DMS153 treated with DMSO at 0.1 percent for 48 hours (cell line): ENCODE measurements around the gene STT3B.
"Not testable (repeated sequence)": the region's sequence is repeated elsewhere in the genome, so short reads cannot be mapped to it uniquely, and the experiment has no call there.

Source experiments
- DNase-seq: peaks from one replicate; lab custom pipeline; 2025; ENCODE audit not compliant: unreplicated experiment; lab: John Stamatoyannopoulos, UW

STT3B gene

GRCh38 chr3:31590650-31591049 is 57.9 kb downstream of the STT3B start:
- no peak for DNase-seq

GRCh38 chr3:31592764-31593163 is 60.0 kb downstream of the STT3B start:
- no peak for DNase-seq

GRCh38 chr3:31596176-31596575 is 63.5 kb downstream of the STT3B start:
- no peak for DNase-seq

- DNase-seq, result no peak
These were observed 67.7 kb downstream of the STT3B start for GRCh38 chr3:31600431-31600830.

GRCh38 chr3:31605333-31605732 is 72.6 kb downstream of the STT3B start:
- DNase-seq, result not testable (repeated sequence)

GRCh38 chr3:31606453-31606852 is 73.7 kb downstream of the STT3B start:
- DNase-seq, result no peak

- DNase-seq, result no peak
These were observed 78.1 kb downstream of the STT3B start for GRCh38 chr3:31610700-31611275.

GRCh38 chr3:31613177-31613576 is 80.5 kb downstream of the STT3B start:
- DNase-seq, result no peak

- DNase-seq, result no peak
These were observed 80.9 kb downstream of the STT3B start for GRCh38 chr3:31613654-31614053.

- DNase-seq, result no peak
These were observed 81.6 kb downstream of the STT3B start for GRCh38 chr3:31614162-31614921.

- DNase-seq, result peak; percentile 3
These were observed 82.5 kb downstream of the STT3B start for GRCh38 chr3:31615071-31615875.

GRCh38 chr3:31616711-31617110 is 84.0 kb downstream of the STT3B start:
- DNase-seq, result no peak

GRCh38 chr3:31620656-31621055 is 87.9 kb downstream of the STT3B start:
- no peak for DNase-seq

GRCh38 chr3:31621314-31621713 is 88.6 kb downstream of the STT3B start:
- no peak for DNase-seq

- no peak for DNase-seq
These were observed 90.0 kb downstream of the STT3B start for GRCh38 chr3:31622636-31623288.

- DNase-seq, result no peak
These were observed 91.5 kb downstream of the STT3B start for GRCh38 chr3:31624083-31624709.

GRCh38 chr3:31625358-31625757 is 92.6 kb downstream of the STT3B start:
- DNase-seq, result no peak

GRCh38 chr3:31629054-31629453 is 96.3 kb downstream of the STT3B start:
- no peak for DNase-seq

GRCh38 chr3:31634476-31634875 is 101.8 kb downstream of the STT3B start:
- DNase-seq, result no peak

GRCh38 chr3:31635545-31635944 is 102.8 kb downstream of the STT3B start:
- no peak for DNase-seq

GRCh38 chr3:31636049-31636448 is 103.3 kb downstream of the STT3B start:
- DNase-seq, result no peak
